HCT116 (cell line): ENCODE measurements around the gene OFD1.

Experiments
- JUND ChIP-seq: IDR thresholded peaks from 2 replicates; pipeline ENCODE4 v1.6.1; 2012
- RAD21 ChIP-seq: IDR thresholded peaks from 2 replicates; pipeline ENCODE4 v1.6.1; 2012; ENCODE audit warnings: low read depth, mild to moderate bottlenecking

DNA sequence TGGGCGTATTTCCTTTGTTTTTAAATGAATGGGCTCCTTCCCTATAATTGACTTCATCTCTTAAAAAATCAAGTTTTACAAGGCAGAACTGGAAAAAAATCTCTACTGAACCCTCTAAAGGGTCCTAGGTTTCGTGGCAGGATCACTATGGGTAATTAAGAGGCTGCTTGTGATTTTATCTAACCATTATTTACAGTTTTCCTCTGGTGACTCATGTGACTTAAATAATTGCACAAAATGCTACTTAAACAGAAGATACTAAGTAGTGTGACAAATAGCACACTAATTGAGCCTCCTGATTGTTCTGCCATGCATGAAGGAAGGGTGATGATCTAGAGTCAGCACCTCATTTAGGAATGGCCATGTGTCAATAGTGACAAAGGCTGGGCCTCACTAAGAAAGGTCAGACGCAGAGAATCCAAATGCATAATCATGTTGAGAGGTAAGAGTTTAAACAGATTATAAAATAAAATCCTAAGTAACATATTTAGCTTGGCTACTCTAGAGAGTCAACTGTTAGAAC lies 35.5 kb downstream of the OFD1 start:
- no peak for TF ChIP-seq JUND
- TF ChIP-seq RAD21: no peak
